ENCODE data around the gene ENPP1. TPM values are rescaled to one million over a fixed set of nuclear protein-coding genes. Genes with fewer than 3 reads are reported as not detected.
A peak's percentile ranks its signal among the peaks of the same experiment; 100 is the strongest.

The ENPP1 gene
- total RNA-seq: 10 to 100 TPM; 12.7 to 23.4 (median 21.2) TPM
- long read RNA-seq, donor 1, full-length matches to known transcripts: 2 of 4 reads
- long read RNA-seq, donor 1, partial matches to known transcripts: 1 of 4 reads
- long read RNA-seq, donor 1, other reads (novel, unspliced or antisense): 1 of 4 reads
- long read RNA-seq, donor 2: 0 reads

DNA sequence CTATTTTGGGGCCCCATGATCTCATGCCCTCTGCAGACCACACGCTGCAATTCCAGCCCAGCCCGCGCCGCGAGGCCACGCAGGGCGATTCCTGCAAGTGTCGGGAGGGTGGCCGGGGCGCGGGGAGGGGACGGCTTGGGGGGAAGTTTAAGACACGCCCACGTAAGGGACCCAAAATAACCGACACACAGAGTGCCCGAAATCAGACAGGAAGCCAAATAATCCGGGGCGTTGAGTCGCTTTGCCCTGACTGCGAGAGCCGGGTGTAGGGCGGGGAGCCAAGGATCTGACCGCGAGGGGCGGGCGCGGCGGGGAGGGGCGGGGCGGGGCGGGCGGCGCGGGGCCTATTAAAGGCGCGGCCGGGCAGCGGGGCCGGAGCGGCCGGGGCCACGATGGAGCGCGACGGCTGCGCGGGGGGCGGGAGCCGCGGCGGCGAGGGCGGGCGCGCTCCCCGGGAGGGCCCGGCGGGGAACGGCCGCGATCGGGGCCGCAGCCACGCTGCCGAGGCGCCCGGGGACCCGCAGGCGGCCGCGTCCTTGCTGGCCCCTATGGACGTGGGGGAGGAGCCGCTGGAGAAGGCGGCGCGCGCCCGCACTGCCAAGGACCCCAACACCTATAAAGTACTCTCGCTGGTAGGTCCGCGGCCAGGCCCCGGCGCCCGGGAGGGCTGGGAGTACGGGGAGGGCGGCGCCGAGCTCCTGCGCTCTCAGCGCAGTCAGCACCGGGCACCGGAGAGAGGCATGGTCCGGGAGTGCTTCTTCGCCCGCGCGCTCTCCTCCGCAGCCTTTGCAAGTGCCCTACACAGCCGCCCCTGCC lies at the start of gene ENPP1:
Gene ENPP1 (plus strand): TSS at position 377 of the 816 bp plus-strand sequence. CDS start 16 bp downstream, at position 393.
- Histone ChIP-seq H3K36me3 (ENCODE audit: low read depth) (no peaks in the 10 kb centered on the region), H3K9me3 (no peaks in the 10 kb centered on the region), H3K4me3 (peak within 1 kb of the TSS; percentile 30), H3K4me1 (ENCODE audit: low read depth) (no peaks in the 10 kb centered on the region)
- intact Hi-C loops (cut with DNase I, micrococcal nuclease): no loop called here
- ATAC-seq: peak; percentile 89
- peak; percentile 73 to 81 (median 75) for DNase-seq
- TF ChIP-seq, protein P1, sequence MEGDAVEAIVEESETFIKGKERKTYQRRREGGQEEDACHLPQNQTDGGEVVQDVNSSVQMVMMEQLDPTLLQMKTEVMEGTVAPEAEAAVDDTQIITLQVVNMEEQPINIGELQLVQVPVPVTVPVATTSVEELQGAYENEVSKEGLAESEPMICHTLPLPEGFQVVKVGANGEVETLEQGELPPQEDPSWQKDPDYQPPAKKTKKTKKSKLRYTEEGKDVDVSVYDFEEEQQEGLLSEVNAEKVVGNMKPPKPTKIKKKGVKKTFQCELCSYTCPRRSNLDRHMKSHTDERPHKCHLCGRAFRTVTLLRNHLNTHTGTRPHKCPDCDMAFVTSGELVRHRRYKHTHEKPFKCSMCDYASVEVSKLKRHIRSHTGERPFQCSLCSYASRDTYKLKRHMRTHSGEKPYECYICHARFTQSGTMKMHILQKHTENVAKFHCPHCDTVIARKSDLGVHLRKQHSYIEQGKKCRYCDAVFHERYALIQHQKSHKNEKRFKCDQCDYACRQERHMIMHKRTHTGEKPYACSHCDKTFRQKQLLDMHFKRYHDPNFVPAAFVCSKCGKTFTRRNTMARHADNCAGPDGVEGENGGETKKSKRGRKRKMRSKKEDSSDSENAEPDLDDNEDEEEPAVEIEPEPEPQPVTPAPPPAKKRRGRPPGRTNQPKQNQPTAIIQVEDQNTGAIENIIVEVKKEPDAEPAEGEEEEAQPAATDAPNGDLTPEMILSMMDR (IDR thresholded peaks at IDR 0.05): peak; percentile 20

GRCh38 chr6:131758920-131759319 lies 48.9 kb upstream of the ENPP1 start:
- H3K4me1 ChIP-seq (ENCODE audit: low read depth): no peaks in the 10 kb centered on the region
- H3K9me3 ChIP-seq: no peaks in the 10 kb centered on the region
- no peak for ATAC-seq
- TF ChIP-seq, protein P1 (IDR thresholded peaks at IDR 0.05): no peak
- H3K36me3 ChIP-seq (ENCODE audit: low read depth): no peaks in the 10 kb centered on the region
- no peak for DNase-seq
- intact Hi-C loops (cut with DNase I, micrococcal nuclease): no loop called here
- H3K4me3 ChIP-seq: no peak overlapping the region

GRCh38 chr6:131761060-131761761 lies 46.6 kb upstream of the ENPP1 start:
- Histone ChIP-seq H3K4me1 (ENCODE audit: low read depth) (no peaks in the 10 kb centered on the region), H3K9me3 (no peaks in the 10 kb centered on the region)
- intact Hi-C loops (cut with DNase I, micrococcal nuclease): no loop called here

GRCh38 chr6:131761762-131762067 lies 46.1 kb upstream of the ENPP1 start:
- no peaks in the 10 kb centered on the region for H3K9me3 ChIP-seq
- intact Hi-C loops (cut with DNase I, micrococcal nuclease): no loop called here

More at GRCh38 chr6:131761060-131761761, 46.6 kb upstream of the ENPP1 start:
- DNase-seq: no peak
- TF ChIP-seq, protein P1 (IDR thresholded peaks at IDR 0.05): no peak
- Histone ChIP-seq H3K4me3 (no peak overlapping the region), H3K36me3 (ENCODE audit: low read depth) (no peaks in the 10 kb centered on the region)
- ATAC-seq: no peak

GRCh38 chr6:131762984-131763383 lies 44.8 kb upstream of the ENPP1 start:
- intact Hi-C loops (cut with DNase I, micrococcal nuclease): no loop called here
- ATAC-seq: no peak
- no peak overlapping the region for H3K4me3 ChIP-seq
- H3K4me1 ChIP-seq (ENCODE audit: low read depth): no peaks in the 10 kb centered on the region
- H3K9me3 ChIP-seq: no peaks in the 10 kb centered on the region
- DNase-seq: no peak
- H3K36me3 ChIP-seq (ENCODE audit: low read depth): no peaks in the 10 kb centered on the region
- TF ChIP-seq, protein P1 (IDR thresholded peaks at IDR 0.05): no peak

More at GRCh38 chr6:131761762-131762067, 46.1 kb upstream of the ENPP1 start:
- DNase-seq (no peak), ATAC-seq (no peak)
- H3K36me3 ChIP-seq (ENCODE audit: low read depth): no peaks in the 10 kb centered on the region
- H3K4me1 ChIP-seq (ENCODE audit: low read depth): no peaks in the 10 kb centered on the region
- H3K4me3 ChIP-seq: no peak overlapping the region
- TF ChIP-seq, protein P1 (IDR thresholded peaks at IDR 0.05): no peak
